HepG2 (cell line): ENCODE data around the gene PCNT. TPM values are rescaled to one million over a fixed set of nuclear protein-coding genes. Genes with fewer than 3 reads are reported as not detected.

Experiments used
- ATAC-seq: fragments of 200-7000 bp; cut with Tn5 transposase; 3 replicates; pipeline ENCODE4 v1.9.1; 2020; ENCODE audit warnings: mild to moderate bottlenecking, moderate library complexity
- BruUV-seq: library from RNA; stranded (reverse); fragments of 400-500 nt; replicated peaks from 2 replicates; lab custom pipeline; 2021; lab: Mats Ljungman, UMichigan
- CTCF ChIA-PET: fragments of 300-600 bp; formaldehyde crosslinking; extraction: SDS; loops from one replicate; lab custom pipeline; 2021; ENCODE audit warnings: low total read pairs, inconsistent platforms, low intra/inter-chr PET ratio; lab: Yijun Ruan, JAX
- POLR2A ChIA-PET: fragments of 350-600 bp; sonication (Branson Sonifier 250); formaldehyde crosslinking; loops from one replicate; lab custom pipeline; 2020; ENCODE audit warnings: antibody characterized with exemption, inconsistent platforms; lab: Yijun Ruan, JAX
- DNase-seq: peaks from one replicate; pipeline ENCODE4 v3.0.0-alpha.2; 2015; ENCODE audit warnings: low spot score
- FAIRE-seq: peaks from 3 replicates; lab custom pipeline; 2011; peaks lifted over from hg19 to GRCh38; lab: Jason Lieb, UNC
- H2AFZ ChIP-seq: one replicate; pipeline ENCODE4 v1.6.1; 2011; ENCODE audit warnings: low read length, inconsistent platforms
- H3K27ac ChIP-seq: fragments of 300-600 bp; 3 replicates; pipeline ENCODE4 v1.8.0; 2011; ENCODE audit warnings: mixed run types, mild to moderate bottlenecking, mixed read lengths, low read length, inconsistent platforms; ENCODE audit not compliant: insufficient read depth; ENCODE audit errors: extremely low read length
- H3K27me3 ChIP-seq, 2 experiments: fragments of 200-600 bp in 1 of 2; 2 replicates in 1 of 2; 3 replicates in 1 of 2; pipeline versions ENCODE4 v1.6.0 to v1.8.0; 2011; ENCODE audit warnings: low read length in 2 of 2, mild to moderate bottlenecking in 2 of 2, moderate library complexity in 2 of 2, inconsistent platforms in 1 of 2; ENCODE audit not compliant: insufficient read depth in 2 of 2, control insufficient read depth in 1 of 2
- H3K36me3 ChIP-seq, 2 experiments: fragments of 200-600 bp in 1 of 2; replicated peaks in 1 of 2; 2 replicates in 1 of 2; 3 replicates in 1 of 2; pipeline versions ENCODE4 v1.5.1 to v1.8.0; 2011; ENCODE audit warnings: low read length in 2 of 2, inconsistent platforms in 1 of 2; ENCODE audit not compliant: insufficient read depth in 2 of 2, control insufficient read depth in 1 of 2
- H3K4me1 ChIP-seq: 2 replicates; pipeline ENCODE4 v1.5.1; 2012; ENCODE audit warnings: low read length, inconsistent platforms; ENCODE audit not compliant: insufficient read depth
- H3K4me2 ChIP-seq: 2 replicates; pipeline ENCODE4 v1.6.0; 2011; ENCODE audit warnings: low read depth, low read length, inconsistent platforms
- H3K4me3 ChIP-seq, 3 experiments: fragments of 200-600 bp in 1 of 3; sonication (generic), shearing (Covaris generic) in 1 of 3; replicated peaks in 1 of 3; 2 replicates each; pipeline ENCODE4 v1.5.1; 2011 to 2016; ENCODE audit warnings: low read length in 3 of 3, inconsistent platforms in 2 of 3, low read depth in 2 of 3, mild to moderate bottlenecking in 2 of 3, control low read depth in 1 of 3, mixed read lengths in 1 of 3; ENCODE audit not compliant: insufficient read depth in 1 of 3
- H3K79me2 ChIP-seq: one replicate; pipeline ENCODE4 v1.6.1; 2011; ENCODE audit warnings: low read length, inconsistent platforms; ENCODE audit not compliant: insufficient read depth
- H3K9ac ChIP-seq: 2 replicates; pipeline ENCODE4 v1.6.0; 2011; ENCODE audit warnings: mild to moderate bottlenecking, low read depth, low read length, inconsistent platforms; ENCODE audit not compliant: insufficient read depth
- H3K9me3 ChIP-seq: 2 replicates; pipeline ENCODE4 v1.5.1; 2012; ENCODE audit warnings: mild to moderate bottlenecking, low read length
- H4K20me1 ChIP-seq: 2 replicates; pipeline ENCODE4 v1.6.0; 2011; ENCODE audit warnings: inconsistent platforms, mild to moderate bottlenecking, low read length, moderate library complexity; ENCODE audit not compliant: insufficient read depth
- AKAP8 ChIP-seq: sonication (generic); formaldehyde crosslinking; IDR thresholded peaks from 2 replicates; pipeline ENCODE4 v1.5.1; 2020; ENCODE audit warnings: mild to moderate bottlenecking, missing genetic modification reagents
- ATF1 ChIP-seq: IDR thresholded peaks from 2 replicates; pipeline ENCODE4 v1.6.1; 2016; ENCODE audit warnings: mild to moderate bottlenecking, control low read depth
- ESRRA ChIP-seq: sonication (generic); formaldehyde crosslinking; IDR thresholded peaks from 2 replicates; pipeline ENCODE4 v1.5.1; 2020; ENCODE audit warnings: mild to moderate bottlenecking, low read depth, missing genetic modification reagents
- ETV6 ChIP-seq: sonication (generic); formaldehyde crosslinking; conservative IDR thresholded peaks from 2 replicates; pipeline ENCODE4 v1.4.0; 2020; ENCODE audit warnings: missing genetic modification reagents
- FOXK1 ChIP-seq: sonication (generic); formaldehyde crosslinking; IDR thresholded peaks from 2 replicates; pipeline ENCODE4 v1.4.0; 2020; ENCODE audit warnings: low read depth, missing genetic modification reagents, borderline replicate concordance
- KMT2A ChIP-seq: sonication (generic); formaldehyde crosslinking; IDR thresholded peaks from 2 replicates; pipeline ENCODE4 v1.4.0; 2020; ENCODE audit warnings: missing genetic modification reagents
- MYC ChIP-seq: sonication (generic); formaldehyde crosslinking; IDR thresholded peaks from 2 replicates; pipeline ENCODE4 v1.9.0; 2021; ENCODE audit warnings: missing genetic modification reagents, borderline replicate concordance
- NFE2L1 ChIP-seq: sonication (generic); formaldehyde crosslinking; IDR thresholded peaks from 2 replicates; pipeline ENCODE4 v1.4.0; 2020; ENCODE audit warnings: missing genetic modification reagents, mild to moderate bottlenecking, borderline replicate concordance
- NFRKB ChIP-seq: fragments of 450-650 bp; IDR thresholded peaks from 2 replicates; pipeline ENCODE4 v1.6.1; 2017
- NR2F6 ChIP-seq, 2 experiments: IDR thresholded peaks; 2 replicates each; pipeline ENCODE4 v1.6.1; 2016; ENCODE audit warnings: antibody characterized with exemption in 1 of 2, mild to moderate bottlenecking in 1 of 2
- ONECUT2 ChIP-seq: sonication (generic); formaldehyde crosslinking; IDR thresholded peaks from 2 replicates; pipeline ENCODE4 v1.4.0; 2020; ENCODE audit warnings: missing genetic modification reagents
- TBX3 ChIP-seq: fragments of 450-650 bp; IDR thresholded peaks from 2 replicates; pipeline ENCODE4 v1.6.1; 2017; ENCODE audit warnings: antibody characterized with exemption, mild to moderate bottlenecking, inconsistent platforms, borderline replicate concordance
- ZBTB38 ChIP-seq: sonication (generic); formaldehyde crosslinking; IDR thresholded peaks from 2 replicates; pipeline ENCODE4 v1.5.1; 2020; ENCODE audit warnings: mild to moderate bottlenecking, missing genetic modification reagents
- ZNF232 ChIP-seq: sonication (generic); formaldehyde crosslinking; IDR thresholded peaks from 2 replicates; pipeline ENCODE4 v1.4.0; 2020; ENCODE audit warnings: missing genetic modification reagents, borderline replicate concordance
- WGBS: methylation state at CpG from one replicate; pipeline ENCODE4 v1.1.6; 2017; ENCODE audit warnings: low lambda C conversion rate; 5-methylcytosine and 5-hydroxymethylcytosine counted together
- in situ Hi-C: cut with HindIII; loops from 2 replicates; pipeline ENCODE4 v1.10.0; 2017; ENCODE audit warnings: low pct_unique_long_range_greater_than_20kb; ENCODE audit not compliant: extremely low pct_ligation_motif_present
- intact Hi-C: fragments of 100-400 bp; cut with micrococcal nuclease; formaldehyde crosslinking; loops from one replicate; pipeline ENCODE4 v1.10.0; 2022; ENCODE audit not compliant: unreplicated experiment
- polyA plus RNA-seq, 8 experiments: library from polyadenylated mRNA; depleted of rRNA in 3 of 8; stranded (reverse) in 7 of 8; unstranded in 1 of 8; fragments of >200 nt; fragmentation: Illumina TruSeq in 4 of 8; extraction: Trizol in 4 of 8; gene quantifications; 2 replicates each; pipeline versions ENCODE4 v1.2.1 to v1.2.3, GENCODE V29; 2011 to 2016; ENCODE audit warnings: low read depth in 4 of 8, missing spikeins in 1 of 8, mixed read lengths in 1 of 8; ENCODE audit not compliant: insufficient read depth in 1 of 8
- total RNA-seq, 5 experiments: library from RNA; depleted of rRNA; stranded (reverse); fragments of >200 nt; fragmentation: Illumina TruSeq; extraction: Trizol; gene quantifications; 2 replicates each; pipeline ENCODE4 v1.2.3, GENCODE V29; 2016; ENCODE audit warnings: low read depth in 1 of 5
- TF ChIP-seq, protein P1 (sequence below): sonication (generic); formaldehyde crosslinking; IDR thresholded peaks from 2 replicates; pipeline ENCODE4 v1.8.1; 2022; ENCODE audit warnings: low read depth, mild to moderate bottlenecking, missing genetic modification reagents
- TF ChIP-seq, protein P2 (sequence below): sonication (generic); formaldehyde crosslinking; IDR thresholded peaks from 2 replicates; pipeline ENCODE4 v1.8.0; 2022; ENCODE audit warnings: missing genetic modification reagents, mild to moderate bottlenecking, borderline replicate concordance
- TF ChIP-seq, protein P3 (sequence below): sonication (generic); formaldehyde crosslinking; IDR thresholded peaks from 2 replicates; pipeline ENCODE4 v1.4.0; 2020; ENCODE audit warnings: mild to moderate bottlenecking, low read depth, missing genetic modification reagents
- TF ChIP-seq, protein P4 (sequence below): sonication (generic); formaldehyde crosslinking; IDR thresholded peaks from 2 replicates; pipeline ENCODE4 v1.4.0; 2020; ENCODE audit warnings: mild to moderate bottlenecking, missing genetic modification reagents

PCNT gene
- total and polyA plus RNA-seq, 2 of the 13 experiments (the other 11 are each of a cell fraction or from before 2014, with no cell fraction given) = 5.6 to 12.4 TPM

DNA sequence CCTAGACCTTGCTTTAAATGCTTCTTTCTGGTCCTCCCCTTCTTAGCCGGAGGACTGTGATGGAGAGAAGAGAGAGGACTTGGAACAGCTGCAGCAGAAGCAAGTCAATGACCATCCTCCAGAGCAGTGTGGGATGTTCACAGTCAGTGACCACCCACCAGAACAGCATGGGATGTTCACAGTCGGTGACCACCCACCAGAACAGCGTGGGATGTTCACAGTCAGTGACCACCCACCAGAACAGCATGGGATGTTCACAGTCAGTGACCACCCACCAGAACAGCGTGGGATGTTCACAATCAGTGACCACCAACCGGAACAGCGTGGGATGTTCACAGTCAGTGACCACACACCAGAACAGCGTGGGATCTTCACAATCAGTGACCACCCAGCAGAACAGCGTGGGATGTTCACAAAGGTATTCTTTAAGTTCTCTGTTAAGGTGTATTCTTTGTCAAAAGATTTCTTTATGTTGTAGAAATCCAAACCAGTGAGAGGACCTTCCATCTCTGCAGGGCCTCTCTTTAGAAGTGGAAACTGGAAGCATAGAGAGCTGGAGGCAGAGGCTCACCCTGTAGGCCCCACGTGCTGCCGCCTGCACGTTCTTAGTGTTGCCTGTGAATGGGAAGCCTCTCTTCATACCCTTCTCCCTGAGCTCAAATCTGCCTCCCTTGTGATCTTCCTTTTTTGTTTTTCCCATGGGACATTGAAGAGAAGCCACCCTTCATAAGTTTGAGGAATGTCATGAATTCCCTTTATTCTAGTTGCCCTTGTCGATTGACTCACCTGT is 10.6 kb downstream of the PCNT start:
- peaks cover 8% of the 10 kb centered on the region for H3K79me2 ChIP-seq
- no TSS peak for BruUV-seq
- CTCF ChIA-PET = no interaction called here

More for the DNA sequence above, 10.6 kb downstream of the PCNT start:
- 95% methylated on average over 7 of the region's 12 CpGs for WGBS
- Histone ChIP-seq H2AFZ (no peak overlapping the region), H3K36me3 (peaks cover 12 to 58% of the 10 kb centered on the region in 2 experiments), H3K27ac (no peak overlapping the region), H3K27me3 (no peaks in the 10 kb centered on the region), H3K4me2 (no peak overlapping the region), H3K9ac (no peak overlapping the region), H3K4me3 (no peak overlapping the region), H3K4me1 (peaks cover 7% of the 10 kb centered on the region), H4K20me1 (no peaks in the 10 kb centered on the region), H3K9me3 (no peaks in the 10 kb centered on the region)
- TF ChIP-seq, protein P1, sequence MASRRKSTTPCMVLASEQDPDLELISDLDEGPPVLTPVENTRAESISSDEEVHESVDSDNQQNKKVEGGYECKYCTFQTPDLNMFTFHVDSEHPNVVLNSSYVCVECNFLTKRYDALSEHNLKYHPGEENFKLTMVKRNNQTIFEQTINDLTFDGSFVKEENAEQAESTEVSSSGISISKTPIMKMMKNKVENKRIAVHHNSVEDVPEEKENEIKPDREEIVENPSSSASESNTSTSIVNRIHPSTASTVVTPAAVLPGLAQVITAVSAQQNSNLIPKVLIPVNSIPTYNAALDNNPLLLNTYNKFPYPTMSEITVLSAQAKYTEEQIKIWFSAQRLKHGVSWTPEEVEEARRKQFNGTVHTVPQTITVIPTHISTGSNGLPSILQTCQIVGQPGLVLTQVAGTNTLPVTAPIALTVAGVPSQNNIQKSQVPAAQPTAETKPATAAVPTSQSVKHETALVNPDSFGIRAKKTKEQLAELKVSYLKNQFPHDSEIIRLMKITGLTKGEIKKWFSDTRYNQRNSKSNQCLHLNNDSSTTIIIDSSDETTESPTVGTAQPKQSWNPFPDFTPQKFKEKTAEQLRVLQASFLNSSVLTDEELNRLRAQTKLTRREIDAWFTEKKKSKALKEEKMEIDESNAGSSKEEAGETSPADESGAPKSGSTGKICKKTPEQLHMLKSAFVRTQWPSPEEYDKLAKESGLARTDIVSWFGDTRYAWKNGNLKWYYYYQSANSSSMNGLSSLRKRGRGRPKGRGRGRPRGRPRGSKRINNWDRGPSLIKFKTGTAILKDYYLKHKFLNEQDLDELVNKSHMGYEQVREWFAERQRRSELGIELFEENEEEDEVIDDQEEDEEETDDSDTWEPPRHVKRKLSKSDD (CRISPR knock-in tag) = no peak
- no peak for TF ChIP-seq TBX3
- TF ChIP-seq ETV6 (CRISPR knock-in tag) = no peak
- TF ChIP-seq, protein P2, sequence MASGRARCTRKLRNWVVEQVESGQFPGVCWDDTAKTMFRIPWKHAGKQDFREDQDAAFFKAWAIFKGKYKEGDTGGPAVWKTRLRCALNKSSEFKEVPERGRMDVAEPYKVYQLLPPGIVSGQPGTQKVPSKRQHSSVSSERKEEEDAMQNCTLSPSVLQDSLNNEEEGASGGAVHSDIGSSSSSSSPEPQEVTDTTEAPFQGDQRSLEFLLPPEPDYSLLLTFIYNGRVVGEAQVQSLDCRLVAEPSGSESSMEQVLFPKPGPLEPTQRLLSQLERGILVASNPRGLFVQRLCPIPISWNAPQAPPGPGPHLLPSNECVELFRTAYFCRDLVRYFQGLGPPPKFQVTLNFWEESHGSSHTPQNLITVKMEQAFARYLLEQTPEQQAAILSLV (CRISPR knock-in tag) = no peak
- no peak for TF ChIP-seq ONECUT2
- no peak for TF ChIP-seq KMT2A
- no peak for TF ChIP-seq NFE2L1 (CRISPR knock-in tag)
- no peak for TF ChIP-seq ESRRA (CRISPR knock-in tag)
- no peak for TF ChIP-seq AKAP8 (CRISPR knock-in tag)
- TF ChIP-seq ZNF232 (CRISPR knock-in tag) = no peak
- TF ChIP-seq ZBTB38 = no peak
- TF ChIP-seq, protein P3, sequence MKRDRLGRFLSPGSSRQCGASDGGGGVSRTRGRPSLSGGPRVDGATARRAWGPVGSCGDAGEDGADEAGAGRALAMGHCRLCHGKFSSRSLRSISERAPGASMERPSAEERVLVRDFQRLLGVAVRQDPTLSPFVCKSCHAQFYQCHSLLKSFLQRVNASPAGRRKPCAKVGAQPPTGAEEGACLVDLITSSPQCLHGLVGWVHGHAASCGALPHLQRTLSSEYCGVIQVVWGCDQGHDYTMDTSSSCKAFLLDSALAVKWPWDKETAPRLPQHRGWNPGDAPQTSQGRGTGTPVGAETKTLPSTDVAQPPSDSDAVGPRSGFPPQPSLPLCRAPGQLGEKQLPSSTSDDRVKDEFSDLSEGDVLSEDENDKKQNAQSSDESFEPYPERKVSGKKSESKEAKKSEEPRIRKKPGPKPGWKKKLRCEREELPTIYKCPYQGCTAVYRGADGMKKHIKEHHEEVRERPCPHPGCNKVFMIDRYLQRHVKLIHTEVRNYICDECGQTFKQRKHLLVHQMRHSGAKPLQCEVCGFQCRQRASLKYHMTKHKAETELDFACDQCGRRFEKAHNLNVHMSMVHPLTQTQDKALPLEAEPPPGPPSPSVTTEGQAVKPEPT (CRISPR knock-in tag) = no peak
- TF ChIP-seq NFRKB = no peak
- no peak for TF ChIP-seq MYC (CRISPR knock-in tag)
- no peak for TF ChIP-seq NR2F6 (IDR thresholded peaks at IDR 0.05)
- no peak for TF ChIP-seq NR2F6 (CRISPR knock-in tag; IDR thresholded peaks at IDR 0.05)
- TF ChIP-seq FOXK1 (CRISPR knock-in tag) = no peak
- TF ChIP-seq, protein P4, sequence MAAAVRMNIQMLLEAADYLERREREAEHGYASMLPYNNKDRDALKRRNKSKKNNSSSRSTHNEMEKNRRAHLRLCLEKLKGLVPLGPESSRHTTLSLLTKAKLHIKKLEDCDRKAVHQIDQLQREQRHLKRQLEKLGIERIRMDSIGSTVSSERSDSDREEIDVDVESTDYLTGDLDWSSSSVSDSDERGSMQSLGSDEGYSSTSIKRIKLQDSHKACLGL (CRISPR knock-in tag) = no peak
- TF ChIP-seq ATF1 (CRISPR knock-in tag) = no peak
- FAIRE-seq (no peak), DNase-seq (no peak), ATAC-seq (no peak)
- POLR2A ChIA-PET = no interaction called here
- intact Hi-C loops = no loop called here
- in situ Hi-C loops = no loop called here
